Prostate gland (tissue), 2 donors: ENCODE measurements around the gene HECTD1.

Source experiments
- POLR2A ChIP-seq: fragments of 450-650 bp; IDR thresholded peaks from one replicate; pipeline ENCODE4 v1.6.1; 2016; ENCODE audit warnings: antibody characterized with exemption, mild to moderate bottlenecking
- TF ChIP-seq, protein P1 (sequence below), 4 experiments: fragments of 200-600 bp in 2 of 4; fragments of 450-650 bp in 2 of 4; sonication (generic) in 2 of 4; IDR thresholded peaks; 1 replicate in 3 of 4; 2 replicates in 1 of 4; pipeline ENCODE4 v1.5.1; 2016 to 2019; ENCODE audit warnings: antibody characterized with exemption in 4 of 4, mild to moderate bottlenecking in 2 of 4, moderate library complexity in 2 of 4

DNA sequence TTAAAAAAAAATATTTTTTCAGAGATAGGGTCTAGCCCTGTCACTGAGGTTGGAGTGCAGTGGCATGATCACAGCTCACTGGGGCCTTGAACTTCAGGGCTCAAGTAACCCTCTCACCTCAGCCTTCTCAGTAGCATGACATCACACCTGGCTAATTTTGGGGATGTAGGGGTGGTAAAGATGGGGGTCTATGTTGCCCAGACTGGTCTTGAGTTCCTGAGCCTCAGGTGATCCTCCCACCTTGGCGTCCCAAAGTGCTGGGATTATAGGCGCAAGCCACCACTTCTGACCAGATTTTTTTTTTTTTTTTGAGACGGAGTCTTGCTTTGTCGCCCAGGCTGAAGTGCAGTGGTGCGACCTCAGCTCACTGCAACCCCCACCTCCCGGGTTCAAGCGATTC is 80.9 kb downstream of the HECTD1 start:
- TF ChIP-seq POLR2A, result no peak
- TF ChIP-seq, protein P1, sequence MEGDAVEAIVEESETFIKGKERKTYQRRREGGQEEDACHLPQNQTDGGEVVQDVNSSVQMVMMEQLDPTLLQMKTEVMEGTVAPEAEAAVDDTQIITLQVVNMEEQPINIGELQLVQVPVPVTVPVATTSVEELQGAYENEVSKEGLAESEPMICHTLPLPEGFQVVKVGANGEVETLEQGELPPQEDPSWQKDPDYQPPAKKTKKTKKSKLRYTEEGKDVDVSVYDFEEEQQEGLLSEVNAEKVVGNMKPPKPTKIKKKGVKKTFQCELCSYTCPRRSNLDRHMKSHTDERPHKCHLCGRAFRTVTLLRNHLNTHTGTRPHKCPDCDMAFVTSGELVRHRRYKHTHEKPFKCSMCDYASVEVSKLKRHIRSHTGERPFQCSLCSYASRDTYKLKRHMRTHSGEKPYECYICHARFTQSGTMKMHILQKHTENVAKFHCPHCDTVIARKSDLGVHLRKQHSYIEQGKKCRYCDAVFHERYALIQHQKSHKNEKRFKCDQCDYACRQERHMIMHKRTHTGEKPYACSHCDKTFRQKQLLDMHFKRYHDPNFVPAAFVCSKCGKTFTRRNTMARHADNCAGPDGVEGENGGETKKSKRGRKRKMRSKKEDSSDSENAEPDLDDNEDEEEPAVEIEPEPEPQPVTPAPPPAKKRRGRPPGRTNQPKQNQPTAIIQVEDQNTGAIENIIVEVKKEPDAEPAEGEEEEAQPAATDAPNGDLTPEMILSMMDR (IDR thresholded peaks at IDR 0.05), result no peak
